Hair follicle dermal papilla cell (primary cell): ENCODE results near the gene PLEKHS1. TPM values are rescaled to one million over a fixed set of nuclear protein-coding genes. Genes with fewer than 3 reads are reported as not detected.

ENCODE experiments used
- small RNA-seq: library from RNA; depleted of rRNA; stranded (forward); fragments of <200 nt; gene quantifications from one replicate; pipeline ENCODE3, GENCODE V24; 2012
- total RNA-seq: library from RNA; depleted of rRNA; stranded (reverse); fragments of >200 nt; gene quantifications from 2 replicates; pipeline ENCODE4 v1.2.3, GENCODE V29; 2012

The PLEKHS1 gene
- 0.16 and 0.24 TPM in 2 replicates for total RNA-seq

DNA sequence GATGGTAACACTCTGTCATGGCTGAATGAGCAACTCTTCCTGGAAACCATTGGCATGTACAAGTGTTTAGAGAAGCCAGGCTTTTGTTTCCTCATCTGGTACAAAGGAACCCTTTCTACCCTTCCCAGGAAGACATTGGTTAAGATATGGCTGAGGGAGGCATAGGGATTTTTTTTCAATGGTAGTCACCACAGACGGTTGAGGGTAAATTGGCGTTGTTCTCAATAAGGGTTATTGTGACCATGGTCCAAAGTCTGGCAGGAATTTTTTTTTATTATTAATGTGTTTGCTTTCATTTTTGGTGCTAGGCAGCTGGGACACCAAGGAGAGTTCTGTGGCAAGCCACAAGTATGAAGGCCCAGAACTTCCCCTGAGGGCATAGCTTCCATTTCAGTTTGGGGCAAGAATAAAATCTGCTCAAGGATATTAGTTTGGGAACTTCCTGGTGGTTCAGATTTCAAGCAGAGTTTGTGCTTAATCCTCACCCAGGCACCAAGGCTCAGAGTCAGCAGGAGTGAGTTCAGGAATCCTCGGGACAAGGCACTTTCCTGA lies at the start of gene PLEKHS1:
PLEKHS1 (plus strand) TSS at position 502 of the 552 bp plus-strand sequence. CDS start 3,596 bp downstream, outside the sequence.

Small RNAs within 50 kb of the gene (small RNA-seq; reads per million reads assigned to genes)
- gene RF00560, result not detected

Other genes starting within 250 kb of the PLEKHS1 start
- gene HABP2, start 198.6 kb upstream of the PLEKHS1 start, total RNA-seq, result under 0.01 TPM in 1 of 2 replicates, not detected in the other
- gene NRAP, start 87.6 kb upstream of the PLEKHS1 start, total RNA-seq, result not detected in 2 replicates
- gene CASP7, start 71.8 kb upstream of the PLEKHS1 start, total RNA-seq, result 27.4 and 31.6 TPM in 2 replicates
- 3.9 and 4.2 TPM in 2 replicates for gene DCLRE1A, start 102.4 kb downstream of the PLEKHS1 start, total RNA-seq
- gene NHLRC2, start 103.0 kb downstream of the PLEKHS1 start, total RNA-seq, result 15.8 and 20.0 TPM in 2 replicates